K562 (cell line): Measurements from ENCODE around the gene TLCD4. TPM values are rescaled to one million over a fixed set of nuclear protein-coding genes. Genes with fewer than 3 reads are reported as not detected.

Experiments
- ATAC-seq: fragments of 200-7000 bp; cut with Tn5 transposase; 3 replicates; pipeline ENCODE4 v1.9.1; 2020; ENCODE audit warnings: moderate library complexity
- BruUV-seq: library from RNA; stranded (reverse); fragments of 400-500 nt; replicated peaks from 2 replicates; lab custom pipeline; 2021; lab: Mats Ljungman, UMichigan
- CTCF ChIA-PET: fragments of 300-600 bp; formaldehyde crosslinking; extraction: SDS; loops from one replicate; lab custom pipeline; 2021; ENCODE audit warnings: low intra/inter-chr PET ratio; lab: Yijun Ruan, JAX
- POLR2A ChIA-PET: fragments of 300-600, 350-650 bp; sonication (Branson Sonifier 250); formaldehyde crosslinking; extraction: SDS; loops from one replicate; lab custom pipeline; 2021; ENCODE audit warnings: antibody characterized with exemption, inconsistent platforms; lab: Yijun Ruan, JAX
- DNase-seq, 4 experiments: peaks; one replicate each; pipeline versions ENCODE4 v3.0.0 to v3.0.0-alpha.2; 2011 to 2018; ENCODE audit warnings: low spot score in 3 of 4, mixed read lengths in 3 of 4; ENCODE audit errors: extremely low read depth in 1 of 4
- FAIRE-seq: peaks from 2 replicates; lab custom pipeline; 2011; peaks lifted over from hg19 to GRCh38; lab: Jason Lieb, UNC
- H2AFZ ChIP-seq: 2 replicates; pipeline ENCODE4 v1.6.0; 2011; ENCODE audit warnings: low read depth, low read length, control low read depth, inconsistent platforms
- H3K27ac ChIP-seq: fragments of 200-600 bp; 3 replicates; pipeline ENCODE4 v1.8.0; 2011; ENCODE audit warnings: low read depth, mild to moderate bottlenecking, control low read depth, inconsistent platforms, low read length, moderate library complexity, mixed read lengths; ENCODE audit errors: extremely low read depth
- H3K27me3 ChIP-seq, 2 experiments: fragments of 300-600 bp in 1 of 2; 2 replicates in 1 of 2; 3 replicates in 1 of 2; pipeline versions ENCODE4 v1.6.0 to v1.8.0; 2011; ENCODE audit warnings: inconsistent platforms in 2 of 2, low read length in 2 of 2, mild to moderate bottlenecking in 1 of 2, mixed read lengths in 1 of 2, moderate library complexity in 1 of 2; ENCODE audit not compliant: control insufficient read depth in 2 of 2, insufficient read depth in 2 of 2
- H3K36me3 ChIP-seq: fragments of 300-600 bp; 3 replicates; pipeline ENCODE4 v1.8.0; 2011; ENCODE audit warnings: mild to moderate bottlenecking, low read length, inconsistent platforms; ENCODE audit not compliant: control insufficient read depth, insufficient read depth
- H3K4me1 ChIP-seq, 2 experiments: fragments of 200-600 bp in 1 of 2; replicated peaks in 1 of 2; 2 replicates in 1 of 2; 3 replicates in 1 of 2; pipeline versions ENCODE4 v1.5.1 to v1.8.0; 2011; ENCODE audit warnings: inconsistent platforms in 2 of 2, low read length in 2 of 2, mild to moderate bottlenecking in 1 of 2, mixed read lengths in 1 of 2, moderate library complexity in 1 of 2; ENCODE audit not compliant: control insufficient read depth in 2 of 2, insufficient read depth in 2 of 2
- H3K4me2 ChIP-seq: 2 replicates; pipeline ENCODE4 v1.6.1; 2011; ENCODE audit warnings: low read length, control low read depth, inconsistent platforms, mixed read lengths; ENCODE audit not compliant: insufficient read depth
- H3K4me3 ChIP-seq: fragments of 200-600 bp; sonication (generic), shearing (Covaris generic); 2 replicates; pipeline ENCODE4 v1.5.1; 2016; ENCODE audit warnings: control low read depth, inconsistent platforms
- H3K79me2 ChIP-seq: fragments of 200-600 bp; 3 replicates; pipeline ENCODE4 v1.8.0; 2011; ENCODE audit warnings: low read length, inconsistent platforms; ENCODE audit not compliant: control insufficient read depth, insufficient read depth
- H3K9ac ChIP-seq, 2 experiments: 2 replicates each; pipeline versions ENCODE4 v1.6.0 to v1.6.1; 2011; ENCODE audit warnings: low read depth in 2 of 2, low read length in 2 of 2, control low read depth in 1 of 2, inconsistent platforms in 1 of 2, mild to moderate bottlenecking in 1 of 2, mixed read lengths in 1 of 2; ENCODE audit not compliant: insufficient read depth in 1 of 2
- H3K9me1 ChIP-seq: one replicate; pipeline ENCODE4 v1.6.0; 2011; ENCODE audit warnings: inconsistent platforms, mild to moderate bottlenecking, low read length, moderate library complexity; ENCODE audit not compliant: control insufficient read depth, insufficient read depth
- H3K9me3 ChIP-seq: replicated peaks from 2 replicates; pipeline ENCODE4 v1.5.1; 2011; ENCODE audit warnings: low read depth, low read length, inconsistent platforms; ENCODE audit not compliant: control insufficient read depth, insufficient read depth
- H4K20me1 ChIP-seq: replicated peaks from 2 replicates; pipeline ENCODE4 v1.6.1; 2011; ENCODE audit warnings: low read length, inconsistent platforms, mixed read lengths; ENCODE audit not compliant: control insufficient read depth, insufficient read depth
- CTCF ChIP-seq, 3 experiments: IDR thresholded peaks in 2 of 3; conservative IDR thresholded peaks in 1 of 3; 2 replicates each; pipeline ENCODE4 v1.5.1; 2011 to 2012; ENCODE audit warnings: low read length in 3 of 3, mild to moderate bottlenecking in 3 of 3, control low read depth in 2 of 3, improper control_type of control experiment in 1 of 3, inconsistent platforms in 1 of 3, low read depth in 1 of 3, mixed read lengths in 1 of 3, moderate library complexity in 1 of 3; ENCODE audit not compliant: insufficient read depth in 2 of 3
- DPF2 ChIP-seq: fragments of 450-650 bp; IDR thresholded peaks from 2 replicates; pipeline ENCODE4 v1.6.1; 2016
- GABPB2 ChIP-seq: fragments of 250-450 bp; sonication (Bioruptor Pico); conservative IDR thresholded peaks from 2 replicates; pipeline ENCODE4 v1.5.1; 2021; ENCODE audit warnings: mild to moderate bottlenecking
- MBD1 ChIP-seq: fragments of 250-450 bp; sonication (Bioruptor Pico); IDR thresholded peaks from 2 replicates; pipeline ENCODE4 v1.8.0; 2022; ENCODE audit warnings: inconsistent platforms
- MLX ChIP-seq, 2 experiments: fragments of 450-650 bp in 1 of 2; sonication (generic) in 1 of 2; formaldehyde crosslinking; conservative IDR thresholded peaks; 2 replicates each; pipeline versions ENCODE4 v1.4.0 to v1.8.1; 2020 to 2022; ENCODE audit warnings: mild to moderate bottlenecking in 1 of 2, missing genetic modification reagents in 1 of 2
- NFXL1 ChIP-seq: fragments of 450-650 bp; formaldehyde crosslinking; IDR thresholded peaks from 2 replicates; pipeline ENCODE4 v1.4.0; 2021; ENCODE audit warnings: mild to moderate bottlenecking
- PYGO2 ChIP-seq: fragments of 450-650 bp; IDR thresholded peaks from 2 replicates; pipeline ENCODE4 v1.6.1; 2016; ENCODE audit warnings: mild to moderate bottlenecking, missing genetic modification characterization, moderate library complexity, missing compliant biosample characterization
- TCF3 ChIP-seq: sonication (generic); formaldehyde crosslinking; IDR thresholded peaks from 2 replicates; pipeline ENCODE4 v1.4.0; 2020; ENCODE audit warnings: mild to moderate bottlenecking, missing genetic modification reagents
- TSHZ1 ChIP-seq: fragments of 250-450 bp; sonication (Bioruptor Pico); IDR thresholded peaks from 2 replicates; pipeline ENCODE4 v1.4.0; 2020; ENCODE audit warnings: mild to moderate bottlenecking, moderate library complexity
- ZBTB5 ChIP-seq: fragments of 450-650 bp; IDR thresholded peaks from 2 replicates; pipeline ENCODE4 v1.6.1; 2017; ENCODE audit warnings: antibody characterized with exemption
- ZC3H11A ChIP-seq: IDR thresholded peaks from 2 replicates; pipeline ENCODE4 v1.6.1; 2012; ENCODE audit warnings: low read depth, low read length, improper control_type of control experiment
- ZNF212 ChIP-seq: fragments of 450-650 bp; formaldehyde crosslinking; IDR thresholded peaks from 2 replicates; pipeline ENCODE4 v1.4.0; 2020; ENCODE audit warnings: mild to moderate bottlenecking
- in situ Hi-C: fragments of 300-500 bp; cut with MboI; formaldehyde crosslinking; loops from 4 replicates; pipeline ENCODE4 v1.15.0; 2018; ENCODE audit warnings: inconsistent platforms, mixed read lengths
- intact Hi-C: fragments of 100-400 bp; cut with micrococcal nuclease; formaldehyde crosslinking; loops from 2 replicates; pipeline ENCODE4 v1.14.2; 2022
- polyA plus RNA-seq, 8 experiments: library from polyadenylated mRNA; depleted of rRNA in 4 of 8; stranded (reverse) in 5 of 8; unstranded in 3 of 8; fragments of >200 nt; fragmentation: Nextera tagmentation in 2 of 8; fragmentation: Illumina TruSeq in 1 of 8; extraction: Ambion mirVana in 2 of 8; extraction: Trizol in 1 of 8; gene quantifications; 2 replicates each; pipeline versions ENCODE4 v1.2.1 to v1.2.3, GENCODE V29; 2011 to 2014; ENCODE audit warnings: inconsistent platforms in 1 of 8, missing spikeins in 1 of 8
- total RNA-seq, 7 experiments: library from RNA; depleted of rRNA in 6 of 7; stranded (reverse); fragments of >200 nt in 6 of 7; fragmentation: Illumina TruSeq in 2 of 7; extraction: Trizol in 2 of 7; gene quantifications; 2 replicates each; pipeline versions ENCODE4 v1.2.1 to v1.2.3, GENCODE V29; 2011 to 2021; ENCODE audit warnings: low replicate concordance in 1 of 7

Gene TLCD4
- total and polyA plus RNA-seq, 9 of the 15 experiments (the other 6 are each of a cell fraction or from before 2014, with no cell fraction given), result 3.5 to 19.8 (median 7.6) TPM

GRCh38 chr1:95145493-95145892 lies 28.3 kb downstream of the TLCD4 start (continued):
- no peak for TF ChIP-seq GABPB2 (CRISPR knock-in tag)
- no peak for TF ChIP-seq CTCF (IDR thresholded peaks at IDR 0.05 in 2 of 3, conservative IDR thresholded peaks at IDR 0.05 in 1 of 3; ENCODE audit: insufficient read depth in 2 of 3, low read depth in 1 of 3, low read length in 3 of 3)
- TF ChIP-seq ZNF212 (CRISPR knock-in tag), result no peak
- TF ChIP-seq DPF2, result no peak

GRCh38 chr1:95146637-95147036 lies 29.5 kb downstream of the TLCD4 start:
- intact Hi-C loops, result no loop called here
- H3K4me1 ChIP-seq, result no peaks in the 10 kb centered on the region; a peak in 1 of 5 replicates
- H3K9me3 ChIP-seq, result no peaks in the 10 kb centered on the region
- DNase-seq, result no peak
- no peaks in the 10 kb centered on the region for H3K27me3 ChIP-seq
- no peak overlapping the region for H3K4me3 ChIP-seq
- no peak overlapping the region for H2AFZ ChIP-seq
- peaks cover 46% of the 10 kb centered on the region for H3K36me3 ChIP-seq
- H3K79me2 ChIP-seq, result peaks cover 13% of the 10 kb centered on the region; the same call in 1 of the 3 replicates
- in situ Hi-C loops, result no loop called here
- no peaks in the 10 kb centered on the region for H4K20me1 ChIP-seq
- POLR2A ChIA-PET, result no interaction called here
- H3K9ac ChIP-seq, result no peak overlapping the region
- no peak overlapping the region for H3K4me2 ChIP-seq
- no peak for FAIRE-seq
- ATAC-seq, result no peak
- BruUV-seq, result no TSS peak
- H3K9me1 ChIP-seq, result no peaks in the 10 kb centered on the region
- CTCF ChIA-PET, result no interaction called here
- H3K27ac ChIP-seq, result no peak overlapping the region
- no peak for TF ChIP-seq ZBTB5
- TF ChIP-seq MBD1 (CRISPR knock-in tag), result no peak
- no peak for TF ChIP-seq NFXL1
- TF ChIP-seq ZC3H11A, result no peak
- no peak for TF ChIP-seq TCF3
- no peak for TF ChIP-seq PYGO2 (tag)
- TF ChIP-seq MLX (CRISPR knock-in tag; conservative IDR thresholded peaks at IDR 0.05), result no peak
- TF ChIP-seq TSHZ1 (CRISPR knock-in tag), result no peak
